Thymus (tissue), 11 donors: Measurements from ENCODE around the gene MAD1L1. TPM values are rescaled to one million over a fixed set of nuclear protein-coding genes. Genes with fewer than 3 reads are reported as not detected.

Experiments used
- DNase-seq, 9 donors: peaks; one replicate each; pipeline ENCODE4 v3.0.0-alpha.2; 2013; ENCODE audit warnings: low spot score in 9 of 9, low read depth in 6 of 9, missing footprints in 1 of 9
- H3K27ac ChIP-seq, 2 donors: one replicate each; pipeline ENCODE4 v1.5.1; 2013; ENCODE audit warnings: control low read depth in 1 of 2, low read depth in 1 of 2, low read length in 1 of 2, mild to moderate bottlenecking in 1 of 2, moderate library complexity in 1 of 2
- H3K27me3 ChIP-seq, 2 donors: one replicate each; pipeline ENCODE4 v1.5.1; 2013; ENCODE audit warnings: low read length in 1 of 2; ENCODE audit not compliant: control insufficient read depth in 2 of 2, insufficient read depth in 1 of 2
- H3K36me3 ChIP-seq, 2 donors: one replicate each; pipeline ENCODE4 v1.5.1; 2013; ENCODE audit warnings: low read length in 1 of 2, mild to moderate bottlenecking in 1 of 2, moderate library complexity in 1 of 2; ENCODE audit not compliant: control insufficient read depth in 2 of 2, insufficient read depth in 2 of 2
- H3K4me1 ChIP-seq, 2 donors: one replicate each; pipeline ENCODE4 v1.5.1; 2013; ENCODE audit warnings: low read length in 2 of 2; ENCODE audit not compliant: control insufficient read depth in 2 of 2, insufficient read depth in 2 of 2
- H3K4me3 ChIP-seq, 2 donors: one replicate each; pipeline ENCODE4 v1.5.1; 2013; ENCODE audit warnings: low read length in 2 of 2, control low read depth in 1 of 2, mild to moderate bottlenecking in 1 of 2
- H3K9me3 ChIP-seq, 2 donors: one replicate each; pipeline ENCODE4 v1.5.1; 2013; ENCODE audit warnings: low read length in 1 of 2, mild to moderate bottlenecking in 1 of 2; ENCODE audit not compliant: control insufficient read depth in 2 of 2, insufficient read depth in 1 of 2
- WGBS: extraction: QIAGEN DNeasy Blood & Tissue Kit; methylation state at CpG from one replicate; pipeline ENCODE4 v1.1.7; 2013; 5-methylcytosine and 5-hydroxymethylcytosine counted together
- polyA plus RNA-seq: library from polyadenylated mRNA; stranded (reverse); fragments of 200-250 nt; gene quantifications from one replicate; pipeline ENCODE4 v1.2.3, GENCODE V29; 2013
- total RNA-seq: library from RNA; stranded (reverse); fragments of 120-200 nt; gene quantifications from one replicate; pipeline ENCODE4 v1.2.4, GENCODE V29; 2013
- donor health status: healthy.

Gene MAD1L1
- total and polyA plus RNA-seq, 2 donors, result 93.3 to 103 TPM

DNA sequence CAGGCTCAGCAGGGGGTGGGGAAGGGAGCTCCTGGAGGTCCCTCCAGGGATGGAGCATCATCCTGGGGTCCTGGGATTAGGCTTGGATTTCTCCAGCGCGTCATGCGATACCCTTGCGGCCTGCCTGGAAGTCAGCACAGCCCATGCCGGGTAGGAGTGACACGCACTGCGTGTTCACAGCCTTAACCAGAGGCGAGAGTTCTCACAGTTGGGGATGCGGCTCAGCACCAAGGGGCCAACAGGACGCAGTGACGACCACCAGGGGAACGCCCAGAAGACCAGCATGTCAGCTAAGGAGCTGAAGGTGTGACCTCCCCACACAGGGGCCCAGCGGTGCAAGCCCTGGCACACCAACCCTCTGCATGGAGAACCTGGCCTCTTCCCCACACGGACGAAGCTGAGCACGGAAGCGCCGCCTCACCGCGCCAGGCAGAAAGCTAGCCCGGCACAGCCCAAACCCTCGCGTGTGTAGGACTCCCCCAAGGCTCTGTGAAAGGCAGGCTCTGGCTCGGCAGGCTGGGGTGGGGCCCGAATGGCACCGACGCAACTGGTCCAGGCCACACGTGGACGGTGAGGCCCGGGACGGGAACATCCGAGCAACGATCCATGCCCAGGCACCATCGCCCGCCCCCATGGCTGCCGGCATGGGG, 364.1 kb downstream of the MAD1L1 start:
- no peak for DNase-seq
- WGBS, result 98% methylated on average over 36 of the region's 36 CpGs

DNA sequence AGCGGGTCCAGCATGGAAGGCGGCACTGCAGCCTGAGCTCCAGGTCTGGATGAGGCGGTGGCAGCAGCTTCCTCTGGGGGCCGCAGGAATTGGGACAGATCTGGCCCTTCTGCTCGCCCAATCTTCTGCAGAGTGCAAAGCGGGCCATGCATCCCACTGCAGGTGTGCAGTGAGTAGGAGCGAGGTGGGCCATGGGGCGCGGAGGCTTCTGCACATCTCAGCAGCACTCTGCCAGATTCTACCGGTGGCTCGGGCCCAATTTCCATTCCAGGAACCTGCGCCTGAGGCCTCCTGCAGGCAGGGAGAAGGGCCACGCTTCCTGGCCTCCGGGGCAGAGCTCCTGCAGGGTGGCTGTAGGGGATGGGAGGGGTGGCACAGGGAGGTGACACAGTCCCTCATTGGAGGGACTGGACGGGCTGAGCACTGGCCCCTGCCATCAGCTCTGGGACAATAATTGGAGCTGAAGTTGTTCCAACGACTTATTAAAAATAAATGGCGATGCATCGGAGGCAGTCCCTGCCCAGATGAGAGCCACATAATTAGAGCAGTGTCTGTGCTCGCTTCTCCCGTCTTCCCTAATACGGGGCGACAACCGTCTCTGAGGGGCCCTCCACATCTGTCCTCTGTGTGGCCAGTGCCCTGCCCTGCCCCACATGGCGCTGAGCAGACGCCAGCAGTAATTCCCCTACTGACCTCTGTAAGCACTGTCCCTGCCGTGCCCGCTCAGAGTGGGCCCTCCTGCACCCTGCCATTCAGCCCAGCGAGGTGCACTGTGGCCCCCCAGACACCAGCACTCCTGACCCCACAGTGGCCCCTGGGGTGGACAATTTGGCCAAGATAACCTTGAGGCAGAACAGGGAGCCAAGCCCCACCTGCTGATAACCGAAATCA, 365.1 kb downstream of the MAD1L1 start:
- Histone ChIP-seq H3K27me3 (no peaks in the 10 kb centered on the region), H3K4me1 (no peaks in the 10 kb centered on the region), H3K27ac (no peak overlapping the region), H3K9me3 (peaks cover 4 to 25% of the 10 kb centered on the region in 2 donors), H3K4me3 (no peak overlapping the region), H3K36me3 (peaks cover 5 to 24% of the 10 kb centered on the region in 2 donors)
- WGBS, result 98% methylated on average over 29 of the region's 29 CpGs
- no peak for DNase-seq

More for the DNA sequence above, 364.1 kb downstream of the MAD1L1 start:
- H3K27me3 ChIP-seq, result no peaks in the 10 kb centered on the region
- no peak overlapping the region for H3K27ac ChIP-seq
- H3K4me3 ChIP-seq, result no peak overlapping the region
- peaks cover 4 to 28% of the 10 kb centered on the region in 2 donors for H3K9me3 ChIP-seq
- peaks cover 5 to 31% of the 10 kb centered on the region in 2 donors for H3K36me3 ChIP-seq
- H3K4me1 ChIP-seq, result no peaks in the 10 kb centered on the region

DNA sequence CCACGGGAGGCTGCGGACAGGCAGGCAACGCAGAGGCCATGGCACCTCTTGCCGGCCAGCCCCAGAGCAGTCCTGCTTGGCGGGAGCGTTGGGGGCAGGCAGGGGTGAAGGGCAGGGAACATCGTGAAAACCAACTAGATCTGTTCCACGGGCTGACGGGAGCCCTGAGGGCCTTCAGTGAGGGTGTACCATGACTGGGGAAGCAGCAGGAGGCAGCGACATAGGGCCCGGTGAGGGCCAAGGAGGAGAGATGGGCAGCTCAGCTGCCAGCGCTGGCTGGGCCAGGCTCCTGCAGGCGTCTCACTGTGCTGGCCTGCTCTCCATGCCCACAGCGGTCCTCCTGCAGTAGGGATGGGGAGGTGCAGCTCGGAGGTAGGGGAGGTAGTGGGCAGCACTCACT, 366.1 kb downstream of the MAD1L1 start:
- Histone ChIP-seq H3K4me1 (no peaks in the 10 kb centered on the region), H3K27ac (no peak overlapping the region), H3K36me3 (peaks cover 0 to 21% of the 10 kb centered on the region in 2 donors), H3K27me3 (no peaks in the 10 kb centered on the region), H3K9me3 (peaks cover under 1 to 15% of the 10 kb centered on the region in 2 donors), H3K4me3 (no peak overlapping the region)
- DNase-seq, result no peak
- 93% methylated on average over 15 of the region's 15 CpGs for WGBS

- H3K4me3 ChIP-seq, result no peak overlapping the region
- H3K27ac ChIP-seq, result no peak overlapping the region
- no peaks in the 10 kb centered on the region for H3K27me3 ChIP-seq
- peaks cover 0 to 21% of the 10 kb centered on the region in 2 donors for H3K36me3 ChIP-seq
- H3K4me1 ChIP-seq, result no peaks in the 10 kb centered on the region
- peaks cover 0 to 6% of the 10 kb centered on the region in 2 donors for H3K9me3 ChIP-seq
- 95% methylated on average over 19 of the region's 19 CpGs for WGBS
- no peak for DNase-seq
These were observed 367.0 kb downstream of the MAD1L1 start for GRCh38 chr7:1865571-1866255.

GRCh38 chr7:1865000-1865555, 367.7 kb downstream of the MAD1L1 start:
- H3K27me3 ChIP-seq, result no peaks in the 10 kb centered on the region
- H3K4me3 ChIP-seq, result no peak overlapping the region
- no peak for DNase-seq
- H3K27ac ChIP-seq, result no peak overlapping the region
- no peaks in the 10 kb centered on the region for H3K4me1 ChIP-seq
- over 99% methylated on average over 14 of the region's 14 CpGs for WGBS
- peaks cover 0 to 21% of the 10 kb centered on the region in 2 donors for H3K36me3 ChIP-seq
- H3K9me3 ChIP-seq, result no peaks in the 10 kb centered on the region

DNA sequence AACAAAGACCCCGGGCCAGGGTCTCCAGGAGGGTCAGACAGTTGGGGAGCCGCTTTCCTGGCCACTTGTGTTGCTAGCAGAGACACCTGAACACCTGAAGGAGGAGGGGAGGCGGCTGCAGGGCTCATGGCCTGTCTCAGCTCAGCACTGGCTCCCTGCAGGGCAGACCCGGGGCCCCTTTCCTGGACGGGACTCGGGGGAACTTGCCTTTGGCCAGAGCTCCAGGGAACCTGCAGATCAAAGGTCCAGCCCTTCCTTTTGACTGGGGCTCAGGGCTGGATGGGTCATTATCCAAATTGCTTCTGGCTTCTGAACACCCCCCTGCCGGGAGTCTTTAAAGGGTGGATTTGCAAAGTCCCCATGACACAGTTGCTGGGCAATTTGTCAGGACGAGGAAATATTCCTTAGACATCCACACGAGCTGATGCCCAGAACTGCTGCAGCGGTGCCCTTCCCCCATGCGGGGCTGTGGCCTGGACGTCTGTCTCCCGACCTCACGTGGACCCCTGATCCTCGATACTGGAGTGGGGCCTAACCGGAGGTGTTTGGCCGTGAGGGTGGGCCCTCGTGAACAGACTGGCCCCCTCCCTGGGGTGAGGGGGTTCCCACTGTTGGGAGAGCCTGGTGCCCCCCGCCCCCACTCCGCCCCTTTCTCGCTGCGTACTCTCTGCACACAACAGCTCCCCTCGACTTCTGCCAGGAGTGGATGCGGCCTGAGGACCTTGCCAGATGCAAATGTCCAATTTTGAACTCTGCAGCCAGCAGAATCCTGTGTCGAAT, 368.4 kb downstream of the MAD1L1 start:
- no peak for DNase-seq
- no peak overlapping the region for H3K4me3 ChIP-seq
- no peaks in the 10 kb centered on the region for H3K9me3 ChIP-seq
- no peak overlapping the region for H3K27ac ChIP-seq
- peaks cover 0 to 15% of the 10 kb centered on the region in 2 donors for H3K36me3 ChIP-seq
- peaks cover 0 to under 1% of the 10 kb centered on the region in 2 donors for H3K4me1 ChIP-seq
- H3K27me3 ChIP-seq, result no peaks in the 10 kb centered on the region
- WGBS, result 96% methylated on average over 25 of the region's 25 CpGs

DNA sequence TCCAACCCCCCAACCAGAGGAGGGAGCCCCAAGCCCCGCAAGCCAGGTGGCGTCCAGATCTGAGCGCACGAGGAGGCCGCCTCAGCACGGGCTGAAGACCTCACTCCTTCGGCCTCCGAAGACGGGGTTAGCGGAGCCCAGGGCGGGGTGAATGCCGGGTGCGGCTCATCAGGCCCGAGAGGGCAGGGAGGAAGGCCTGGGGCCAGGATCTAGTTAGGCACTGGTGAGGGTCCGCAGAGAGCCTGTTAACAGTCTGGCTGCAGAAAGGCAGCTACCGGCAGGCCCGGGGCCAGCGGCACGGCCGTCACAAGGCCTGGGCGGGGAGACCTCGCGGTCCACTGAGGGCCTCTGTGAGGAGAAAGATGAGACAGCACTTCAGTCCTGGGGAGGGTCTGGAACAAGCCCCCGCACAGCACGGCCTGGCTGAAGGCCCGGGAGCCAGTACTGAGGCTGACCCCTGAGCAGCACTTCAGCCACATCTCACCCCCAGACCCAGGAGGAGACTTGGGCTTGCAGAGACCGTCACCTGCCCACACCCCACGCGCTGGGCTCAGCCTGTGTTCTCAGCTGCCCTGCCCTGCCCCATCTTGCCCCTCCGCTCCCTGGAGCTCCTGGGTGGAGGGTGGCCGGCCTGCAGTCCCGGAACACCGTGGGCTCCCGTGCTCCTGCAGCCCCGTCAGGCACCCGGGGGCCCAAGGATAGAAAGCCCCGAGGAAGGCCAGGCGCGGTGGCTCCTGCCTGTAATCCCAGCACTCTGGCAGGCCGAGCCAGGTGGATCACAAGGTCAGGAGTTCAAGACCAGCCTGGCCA, 369.4 kb downstream of the MAD1L1 start:
- peaks cover 0 to 2% of the 10 kb centered on the region in 2 donors for H3K4me1 ChIP-seq

GRCh38 chr7:1862560-1862959, 370.2 kb downstream of the MAD1L1 start:
- Histone ChIP-seq H3K36me3 (peaks cover 0 to 19% of the 10 kb centered on the region in 2 donors), H3K9me3 (no peaks in the 10 kb centered on the region), H3K27me3 (no peaks in the 10 kb centered on the region), H3K4me1 (peaks cover 0 to 2% of the 10 kb centered on the region in 2 donors), H3K27ac (no peak overlapping the region), H3K4me3 (no peak overlapping the region)
- 90% methylated on average over 9 of the region's 9 CpGs for WGBS
- DNase-seq, result no peak

More for the DNA sequence above, 369.4 kb downstream of the MAD1L1 start:
- no peak overlapping the region for H3K4me3 ChIP-seq
- H3K27me3 ChIP-seq, result no peaks in the 10 kb centered on the region
- DNase-seq, result no peak
- H3K27ac ChIP-seq, result no peak overlapping the region
- 95% methylated on average over 40 of the region's 40 CpGs for WGBS
- no peaks in the 10 kb centered on the region for H3K9me3 ChIP-seq
- peaks cover 0 to 18% of the 10 kb centered on the region in 2 donors for H3K36me3 ChIP-seq
